SU-DHL-6 (cell line): ENCODE data around the gene AKIP1.

ENCODE experiments used
- CTCF ChIP-seq: fragments of 200-600 bp; sonication (generic); IDR thresholded peaks from one replicate; pipeline ENCODE4 v1.5.1; 2017; ENCODE audit warnings: antibody characterized with exemption, mild to moderate bottlenecking, low read length, moderate library complexity; ENCODE audit not compliant: insufficient read depth, poor library complexity, severe bottlenecking
- EZH2phosphoT487 ChIP-seq: fragments of 200-600 bp; sonication (generic), shearing (Covaris generic); conservative IDR thresholded peaks from 2 replicates; pipeline ENCODE4 v1.6.1; 2018; ENCODE audit warnings: mild to moderate bottlenecking, antibody characterized with exemption, low read length, moderate library complexity, mixed read lengths

- no peak for TF ChIP-seq CTCF
- TF ChIP-seq EZH2phosphoT487, result no peak
These were observed 24.7 kb upstream of the AKIP1 start for GRCh38 chr11:8886322-8886721.
